Measurements from ENCODE around the gene MYO10.

DNA sequence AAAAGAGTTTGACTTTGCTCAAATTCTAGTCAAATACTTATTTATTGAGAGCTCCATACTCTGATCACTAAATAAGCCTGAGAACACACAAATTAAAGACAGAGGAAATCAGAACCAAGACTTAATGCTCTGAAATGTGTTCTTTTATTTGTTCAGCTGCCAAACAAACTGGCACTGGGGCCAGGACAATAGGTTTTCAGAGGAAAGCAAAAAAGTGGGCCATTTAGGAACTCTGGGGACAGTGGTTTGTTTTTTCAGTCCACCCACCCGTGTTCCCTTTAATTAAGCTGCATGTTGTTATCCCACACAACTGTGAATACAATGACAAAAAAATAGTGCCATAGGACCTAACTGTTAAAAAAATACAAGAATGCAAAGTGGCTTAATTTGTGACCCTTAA lies 223.9 kb downstream of the MYO10 start:
- no peak for TF ChIP-seq POLR2A (IDR thresholded peaks at IDR 0.05)
- TF ChIP-seq CTCF (IDR thresholded peaks at IDR 0.05): no peak
